ENCODE results near the gene DNAJB9.

GRCh38 chr7:108535744-108536143 lies 33.9 kb upstream of the DNAJB9 start:
- TF ChIP-seq, protein P1, sequence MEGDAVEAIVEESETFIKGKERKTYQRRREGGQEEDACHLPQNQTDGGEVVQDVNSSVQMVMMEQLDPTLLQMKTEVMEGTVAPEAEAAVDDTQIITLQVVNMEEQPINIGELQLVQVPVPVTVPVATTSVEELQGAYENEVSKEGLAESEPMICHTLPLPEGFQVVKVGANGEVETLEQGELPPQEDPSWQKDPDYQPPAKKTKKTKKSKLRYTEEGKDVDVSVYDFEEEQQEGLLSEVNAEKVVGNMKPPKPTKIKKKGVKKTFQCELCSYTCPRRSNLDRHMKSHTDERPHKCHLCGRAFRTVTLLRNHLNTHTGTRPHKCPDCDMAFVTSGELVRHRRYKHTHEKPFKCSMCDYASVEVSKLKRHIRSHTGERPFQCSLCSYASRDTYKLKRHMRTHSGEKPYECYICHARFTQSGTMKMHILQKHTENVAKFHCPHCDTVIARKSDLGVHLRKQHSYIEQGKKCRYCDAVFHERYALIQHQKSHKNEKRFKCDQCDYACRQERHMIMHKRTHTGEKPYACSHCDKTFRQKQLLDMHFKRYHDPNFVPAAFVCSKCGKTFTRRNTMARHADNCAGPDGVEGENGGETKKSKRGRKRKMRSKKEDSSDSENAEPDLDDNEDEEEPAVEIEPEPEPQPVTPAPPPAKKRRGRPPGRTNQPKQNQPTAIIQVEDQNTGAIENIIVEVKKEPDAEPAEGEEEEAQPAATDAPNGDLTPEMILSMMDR (IDR thresholded peaks at IDR 0.05; ENCODE audit: insufficient read depth, low read length, poor library complexity, severe bottlenecking): no peak
- no peak for TF ChIP-seq EZH2phosphoT487 (conservative IDR thresholded peaks at IDR 0.05; ENCODE audit: low read length)

Measured in SU-DHL-6 (cell line).